Measurements from ENCODE around the gene ATP9B. TPM values are rescaled to one million over a fixed set of nuclear protein-coding genes. Genes with fewer than 3 reads are reported as not detected.

The ATP9B gene
- total RNA-seq, 1 experiment from 2014 or later: 25.6 TPM

DNA sequence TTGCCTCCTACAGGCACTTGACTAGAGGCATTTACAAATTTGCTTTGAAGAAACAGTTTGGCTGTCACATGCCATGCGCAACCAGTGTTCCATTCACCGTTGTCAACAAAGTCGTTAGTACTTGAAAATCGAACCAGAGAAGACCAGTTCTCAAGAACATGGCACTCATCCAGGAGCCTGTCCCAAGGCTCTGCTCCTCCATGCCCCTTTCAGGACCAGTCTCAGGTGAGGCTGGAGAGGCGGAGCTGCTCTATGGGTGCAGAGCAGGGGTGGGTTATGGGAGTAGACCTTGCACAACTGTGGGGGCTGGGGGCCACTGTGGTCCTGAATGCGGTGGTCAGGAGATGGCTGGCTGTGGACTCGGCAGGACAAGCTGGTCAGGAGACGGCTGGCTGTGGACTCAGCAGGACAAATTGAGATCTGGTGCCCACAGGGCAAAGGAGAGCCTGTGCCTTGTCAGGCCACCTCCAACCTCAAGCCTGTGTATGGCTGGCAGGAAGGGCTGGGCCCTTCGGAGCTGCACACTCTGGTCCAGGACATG, 12.3 kb upstream of the ATP9B start:
- no peak for DNase-seq
- CTCF ChIA-PET: no interaction called here
- no peak overlapping the region for H3K4me3 Mint-ChIP-seq (ENCODE audit: low read depth, unreplicated experiment)
- intact Hi-C loops (cut with micrococcal nuclease; ENCODE audit: unreplicated experiment): no loop called here
- H3K27ac Mint-ChIP-seq (ENCODE audit: unreplicated experiment): no peak overlapping the region
- TF ChIP-seq CTCF (IDR thresholded peaks at IDR 0.05; ENCODE audit: unreplicated experiment): no peak
- no peaks in the 10 kb centered on the region for H3K9me3 Mint-ChIP-seq (ENCODE audit: low read depth, unreplicated experiment)
- H3K4me1 Mint-ChIP-seq (ENCODE audit: low read depth, unreplicated experiment): no peaks in the 10 kb centered on the region
- no peaks in the 10 kb centered on the region for H3K36me3 Mint-ChIP-seq (ENCODE audit: insufficient read depth, unreplicated experiment)
- peaks cover 12% of the 10 kb centered on the region for H3K27me3 Mint-ChIP-seq (ENCODE audit: unreplicated experiment)
- no TSS peak for BruUV-seq (replicated peaks)

GRCh38 chr18:79058007-79058406, 11.2 kb upstream of the ATP9B start:
- Mint-ChIP-seq H3K4me1 (ENCODE audit: low read depth, unreplicated experiment) (no peaks in the 10 kb centered on the region), H3K4me3 (ENCODE audit: low read depth, unreplicated experiment) (no peak overlapping the region), H3K27ac (ENCODE audit: unreplicated experiment) (no peak overlapping the region), H3K36me3 (ENCODE audit: insufficient read depth, unreplicated experiment) (no peaks in the 10 kb centered on the region), H3K9me3 (ENCODE audit: low read depth, unreplicated experiment) (no peaks in the 10 kb centered on the region), H3K27me3 (ENCODE audit: unreplicated experiment) (peaks cover under 1% of the 10 kb centered on the region)
- CTCF ChIA-PET: no interaction called here
- DNase-seq: no peak
- no peak for TF ChIP-seq CTCF (IDR thresholded peaks at IDR 0.05; ENCODE audit: unreplicated experiment)
- BruUV-seq (replicated peaks): no TSS peak
- intact Hi-C loops (cut with micrococcal nuclease; ENCODE audit: unreplicated experiment): no loop called here

DNA sequence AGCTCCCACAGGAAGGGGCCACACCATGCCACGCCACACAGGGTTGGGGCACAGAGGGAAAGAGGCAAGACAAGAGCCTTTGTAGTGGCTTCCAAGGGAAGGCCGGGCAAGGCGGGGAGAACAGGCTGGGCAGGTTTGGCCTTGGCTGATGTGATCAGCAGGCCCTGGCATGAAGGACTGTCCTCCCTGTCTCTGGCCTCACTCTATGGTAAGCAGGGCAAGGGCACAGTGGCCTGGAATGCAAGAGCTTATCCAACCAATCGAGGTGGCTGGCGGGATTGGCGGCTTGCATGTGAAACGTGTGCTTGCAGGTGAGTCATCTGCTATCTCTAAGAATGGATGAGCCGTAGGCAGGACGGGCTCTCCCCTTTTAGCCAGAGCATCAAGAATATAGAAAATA, 6.4 kb upstream of the ATP9B start:
- H3K36me3 Mint-ChIP-seq (ENCODE audit: insufficient read depth, unreplicated experiment): peaks cover 8% of the 10 kb centered on the region
- peaks cover 28% of the 10 kb centered on the region for H3K27me3 Mint-ChIP-seq (ENCODE audit: unreplicated experiment)
- no peak overlapping the region for H3K4me3 Mint-ChIP-seq (ENCODE audit: low read depth, unreplicated experiment)
- intact Hi-C loops (cut with micrococcal nuclease; ENCODE audit: unreplicated experiment): no loop called here
- no TSS peak for BruUV-seq (replicated peaks)
- H3K27ac Mint-ChIP-seq (ENCODE audit: unreplicated experiment): no peak overlapping the region
- H3K9me3 Mint-ChIP-seq (ENCODE audit: low read depth, unreplicated experiment): peaks cover 22% of the 10 kb centered on the region
- H3K4me1 Mint-ChIP-seq (ENCODE audit: low read depth, unreplicated experiment): no peaks in the 10 kb centered on the region
- peak; percentile 59 for DNase-seq
- TF ChIP-seq CTCF (IDR thresholded peaks at IDR 0.05; ENCODE audit: unreplicated experiment): no peak
- CTCF ChIA-PET: no interaction called here

- H3K27ac Mint-ChIP-seq (ENCODE audit: unreplicated experiment): no peak overlapping the region
- peaks cover 33% of the 10 kb centered on the region for H3K27me3 Mint-ChIP-seq (ENCODE audit: unreplicated experiment)
- no TSS peak for BruUV-seq (replicated peaks)
- H3K36me3 Mint-ChIP-seq (ENCODE audit: insufficient read depth, unreplicated experiment): peaks cover 20% of the 10 kb centered on the region
- no peak for DNase-seq
- CTCF ChIA-PET: interaction anchor here (0.7 kb wide), 1 partner anchor 118 kb away, joined by 4 read pairs; no protein-coding TSS in a partner anchor
- peaks cover 22% of the 10 kb centered on the region for H3K9me3 Mint-ChIP-seq (ENCODE audit: low read depth, unreplicated experiment)
- H3K4me3 Mint-ChIP-seq (ENCODE audit: low read depth, unreplicated experiment): no peak overlapping the region
- intact Hi-C loops (cut with micrococcal nuclease; ENCODE audit: unreplicated experiment): no loop called here
- TF ChIP-seq CTCF (IDR thresholded peaks at IDR 0.05; ENCODE audit: unreplicated experiment): no peak
- H3K4me1 Mint-ChIP-seq (ENCODE audit: low read depth, unreplicated experiment): no peaks in the 10 kb centered on the region
Observed at GRCh38 chr18:79064228-79064627, 5.0 kb upstream of the ATP9B start.
